ENCODE data around the gene FALEC.

FALEC gene

DNA sequence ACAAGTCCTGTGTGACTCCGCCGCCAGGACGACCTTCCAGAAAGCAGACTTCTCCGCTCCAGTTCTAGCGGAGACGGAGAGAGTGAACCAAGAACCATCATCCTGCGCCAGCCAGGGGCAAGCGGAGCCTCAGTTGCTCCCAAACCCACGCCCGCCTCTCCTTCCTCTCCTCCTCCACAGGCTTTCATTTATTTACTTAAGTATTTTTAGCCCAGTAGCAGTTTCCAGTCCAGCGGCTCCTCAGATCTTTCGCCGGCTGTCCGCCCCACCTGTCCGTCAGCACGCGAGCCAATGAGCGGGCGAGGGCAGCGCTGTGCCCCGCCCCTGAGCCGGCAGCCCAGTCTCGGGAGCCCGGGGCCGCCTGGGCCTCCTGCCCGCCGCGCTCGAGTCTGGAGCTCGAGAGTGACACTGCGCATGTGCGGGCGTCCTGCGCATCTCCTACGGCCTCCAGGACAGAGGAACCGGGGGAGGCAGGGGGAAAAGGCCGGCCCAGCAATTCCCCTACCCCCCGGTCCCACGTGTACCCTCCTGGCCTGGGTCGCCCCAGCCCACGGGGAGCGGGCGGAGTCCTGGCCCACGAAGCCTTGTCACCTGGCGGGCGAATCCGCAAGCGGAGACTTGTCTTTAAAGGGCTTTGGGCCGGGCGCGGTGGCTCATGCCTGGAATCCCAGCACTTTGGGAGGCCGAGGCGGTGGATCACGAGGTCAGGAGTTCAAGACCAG lies at the start of gene FALEC:
FALEC (plus strand) TSS at position 425 of the 722 bp plus-strand sequence.
- FAIRE-seq = no peak

DNA sequence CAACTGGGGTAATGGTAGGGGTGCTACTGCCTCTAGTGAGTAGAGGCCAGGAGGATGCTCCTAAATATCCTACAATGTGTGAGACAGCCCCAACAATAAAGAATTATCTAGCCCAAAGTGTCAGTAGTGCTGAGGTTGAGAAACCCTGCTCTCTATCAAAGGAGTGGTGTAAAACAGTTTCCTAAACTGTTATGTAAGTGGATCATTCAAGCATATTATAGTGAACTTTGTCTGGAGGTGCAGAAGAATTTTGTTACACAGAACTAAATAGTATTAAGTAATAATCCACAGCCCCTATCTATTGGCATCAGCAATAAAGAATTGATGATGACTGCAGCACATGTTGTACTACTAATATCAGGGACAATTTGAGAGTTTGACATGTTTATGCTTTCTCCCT lies 48.6 kb upstream of the FALEC start:
- FAIRE-seq = no peak

DNA sequence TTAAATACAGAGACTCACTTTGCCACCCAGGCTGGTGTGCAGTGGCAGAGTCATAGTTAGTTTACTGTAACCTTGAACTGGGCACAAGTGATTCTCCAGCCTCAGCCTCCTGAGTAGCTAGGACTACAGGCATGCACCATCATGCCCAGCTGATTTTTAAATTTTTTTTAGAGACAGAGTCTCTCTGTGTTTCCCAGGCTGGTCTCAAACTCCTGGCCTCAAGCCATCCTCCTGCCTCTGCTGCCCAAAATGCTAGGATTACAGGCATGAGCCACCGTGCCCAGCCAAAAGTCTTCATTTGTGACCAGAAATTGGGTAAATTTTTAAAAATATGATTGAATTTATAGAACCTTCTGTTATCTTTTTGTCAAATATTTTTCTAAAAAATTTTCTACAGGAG lies 46.3 kb upstream of the FALEC start:
- no peak for FAIRE-seq

DNA sequence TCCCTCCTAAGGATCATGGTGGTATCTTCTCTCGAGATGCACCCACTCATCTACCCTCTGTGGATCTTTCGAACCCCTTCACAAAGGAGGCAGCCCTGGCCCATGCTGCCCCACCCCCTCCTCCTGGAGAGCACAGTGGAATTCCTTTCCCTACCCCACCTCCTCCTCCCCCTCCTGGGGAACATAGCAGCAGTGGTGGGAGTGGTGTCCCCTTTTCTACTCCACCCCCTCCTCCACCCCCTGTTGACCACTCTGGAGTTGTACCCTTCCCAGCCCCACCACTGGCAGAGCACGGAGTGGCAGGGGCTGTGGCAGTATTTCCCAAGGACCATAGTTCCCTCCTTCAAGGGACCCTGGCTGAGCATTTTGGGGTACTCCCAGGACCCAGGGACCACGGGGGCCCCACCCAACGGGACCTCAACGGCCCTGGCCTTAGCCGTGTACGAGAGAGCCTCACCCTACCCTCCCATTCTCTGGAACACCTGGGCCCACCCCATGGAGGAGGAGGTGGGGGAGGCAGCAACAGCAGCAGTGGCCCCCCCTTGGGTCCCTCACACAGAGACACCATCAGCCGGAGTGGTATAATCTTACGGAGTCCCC lies 42.9 kb upstream of the FALEC start:
- no peak for FAIRE-seq

GRCh38 chr1:150473659-150474058 lies 41.9 kb upstream of the FALEC start:
- FAIRE-seq = no peak

GRCh38 chr1:150474869-150475268 lies 40.7 kb upstream of the FALEC start:
- no peak for FAIRE-seq

DNA sequence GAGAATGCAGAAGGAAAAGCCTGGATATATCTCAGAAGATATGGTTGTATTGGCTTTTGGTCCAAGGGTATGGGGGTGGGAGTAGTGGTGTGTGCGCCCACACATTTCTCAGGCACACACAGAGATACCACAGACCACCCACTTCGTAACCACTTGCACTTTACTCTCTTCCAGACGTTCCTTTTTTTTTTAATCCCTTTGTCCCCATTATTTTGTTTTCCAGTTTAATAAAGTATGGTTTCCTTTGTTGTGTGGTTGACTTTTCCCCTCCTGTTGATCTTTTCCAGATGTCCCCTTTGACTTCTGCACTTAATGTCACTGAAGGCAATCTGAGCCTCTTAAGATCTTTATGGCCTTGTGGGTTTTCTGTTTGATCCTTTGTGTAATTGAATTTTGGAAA lies 38.8 kb upstream of the FALEC start:
- FAIRE-seq = no peak

- no peak for FAIRE-seq
Observed at GRCh38 chr1:150477320-150477719, 38.2 kb upstream of the FALEC start.

GRCh38 chr1:150477733-150478132 lies 37.8 kb upstream of the FALEC start:
- no peak for FAIRE-seq

DNA sequence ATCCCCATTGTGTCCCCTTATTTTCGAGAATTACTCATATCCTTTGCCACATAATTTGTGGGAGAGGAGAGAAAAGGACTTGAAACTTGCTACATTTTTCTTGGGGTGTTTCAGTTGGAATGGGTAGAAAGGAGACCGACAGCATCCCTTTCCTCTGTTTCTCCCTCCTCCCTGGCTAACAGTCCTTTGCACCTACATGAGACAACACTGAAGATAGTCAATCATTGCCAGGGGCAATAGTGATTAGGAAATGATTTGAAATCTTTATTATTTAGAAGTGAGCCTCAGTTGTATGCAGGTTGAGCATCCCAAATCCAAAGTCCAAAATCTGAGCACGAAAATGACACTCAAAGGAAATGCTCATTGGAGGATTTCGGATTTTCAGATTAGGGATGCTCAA lies 36.2 kb upstream of the FALEC start:
- FAIRE-seq = no peak

DNA sequence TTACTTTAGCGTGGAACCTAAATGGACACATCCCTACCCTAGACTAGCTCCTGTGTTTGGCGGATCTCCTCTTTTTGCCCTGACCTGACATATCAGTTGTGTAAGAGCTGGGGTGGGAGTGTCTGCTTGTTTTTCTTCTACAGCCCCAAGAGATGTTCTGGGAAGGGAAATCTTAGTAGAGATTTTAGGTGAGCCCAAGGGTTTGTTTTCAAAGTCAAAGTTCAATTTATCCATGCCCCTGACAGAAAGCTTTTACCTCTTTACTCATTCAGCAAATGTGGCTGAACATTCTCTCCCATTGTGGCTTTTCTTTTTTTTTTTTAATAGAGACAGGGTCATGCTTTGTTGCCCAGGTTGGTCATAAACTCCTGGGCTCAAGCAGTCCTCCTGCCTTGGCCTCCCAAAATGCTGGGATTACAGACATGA lies 35.6 kb upstream of the FALEC start:
- no peak for FAIRE-seq

DNA sequence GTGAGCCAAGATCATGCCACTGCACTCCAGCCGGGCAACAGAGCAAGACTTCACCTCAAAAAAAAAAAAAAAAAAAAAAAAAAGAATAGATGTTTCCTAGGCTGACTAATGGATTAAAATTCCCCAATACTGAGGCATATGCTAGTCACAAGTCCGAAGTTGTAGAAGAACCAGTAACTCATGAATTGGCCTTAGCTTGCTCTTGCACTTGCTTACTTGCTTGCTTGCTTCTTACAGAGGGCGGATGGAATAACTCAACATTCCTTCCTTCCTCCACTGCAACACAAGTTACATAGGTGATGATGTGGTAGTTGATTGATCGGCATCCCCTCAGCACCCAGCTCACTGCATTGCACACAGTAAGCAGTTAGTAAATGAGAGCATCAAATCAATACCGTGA lies 31.1 kb upstream of the FALEC start:
- FAIRE-seq = no peak

DNA sequence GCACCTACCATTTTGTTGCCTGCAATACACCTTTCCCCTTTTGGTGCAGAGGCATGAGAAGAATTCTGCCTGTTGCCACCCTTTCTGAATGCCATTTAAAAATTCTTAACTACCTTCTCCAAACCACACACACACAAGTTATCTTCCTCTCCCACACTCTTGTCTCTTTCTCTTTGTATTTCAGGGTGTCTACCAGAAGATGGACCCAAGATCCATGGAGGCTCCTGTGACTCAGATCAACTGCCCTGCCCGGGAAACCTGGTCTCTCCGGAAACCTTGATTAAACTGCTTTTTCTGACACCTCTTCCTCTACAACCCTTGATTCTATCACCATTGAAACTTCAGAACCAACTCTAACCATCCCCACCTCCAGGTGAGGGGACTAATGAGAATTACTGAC lies 30.7 kb upstream of the FALEC start:
- FAIRE-seq = no peak

- FAIRE-seq = no peak
Observed at GRCh38 chr1:150486966-150487762, 28.4 kb upstream of the FALEC start, which contains the start of gene TARS2. Gene TARS2 (plus strand): TSS chr1:150487419. CDS start chr1:150487451, 32 bp downstream.

DNA sequence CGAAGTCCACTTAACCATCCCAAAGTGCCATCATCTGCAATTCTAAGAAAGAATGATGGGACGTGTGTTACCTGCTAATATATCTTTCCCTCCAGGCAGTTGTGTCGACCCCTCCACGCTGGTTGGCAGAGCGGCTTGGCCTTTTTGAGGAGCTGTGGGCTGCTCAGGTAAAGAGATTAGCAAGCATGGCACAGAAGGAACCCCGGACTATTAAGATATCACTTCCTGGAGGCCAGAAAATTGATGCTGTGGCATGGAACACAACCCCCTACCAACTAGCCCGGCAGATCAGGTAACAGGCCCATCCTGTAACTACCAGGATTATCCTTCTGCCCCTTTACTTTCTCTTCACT lies 27.8 kb upstream of the FALEC start:
- FAIRE-seq = no peak

DNA sequence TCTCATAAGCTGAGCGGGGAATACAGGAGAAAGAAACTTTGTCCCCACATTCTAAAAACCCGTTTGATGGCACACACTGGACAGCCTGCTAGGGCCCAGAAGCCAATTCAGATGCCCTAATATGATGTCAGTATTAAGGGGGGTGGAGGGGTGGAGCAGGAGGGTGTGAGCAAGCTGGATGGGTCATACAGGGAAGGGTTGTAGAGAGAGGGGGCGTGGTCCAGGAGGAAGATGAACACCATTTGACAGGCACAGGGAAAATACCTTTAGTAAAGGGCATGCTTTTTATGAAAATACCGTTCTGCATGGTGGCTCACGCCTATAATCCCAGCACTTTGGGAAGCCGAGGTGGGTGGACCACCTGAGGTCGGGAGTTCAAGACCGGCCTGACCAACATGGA lies 22.4 kb upstream of the FALEC start:
- no peak for FAIRE-seq

GRCh38 chr1:150498342-150498741 lies 17.2 kb upstream of the FALEC start:
- no peak for FAIRE-seq

DNA sequence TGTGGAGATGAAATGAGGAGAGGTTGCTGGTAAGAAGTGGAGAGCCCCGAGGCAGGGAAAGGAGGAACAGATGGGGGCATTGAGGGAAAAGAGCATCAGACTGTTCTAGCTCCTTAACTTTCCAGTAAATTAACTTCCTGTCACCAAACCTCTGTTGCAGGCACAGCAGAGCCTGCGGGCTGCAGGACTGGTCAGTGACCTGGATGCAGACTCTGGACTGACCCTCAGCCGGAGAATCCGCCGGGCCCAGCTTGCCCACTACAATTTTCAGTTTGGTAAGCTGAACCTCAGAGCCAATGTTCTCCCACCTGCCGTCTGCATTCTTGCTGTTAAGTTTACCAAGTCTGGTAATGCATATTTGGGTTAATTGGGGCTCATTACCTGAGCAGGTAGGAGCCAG lies 10.1 kb upstream of the FALEC start:
- no peak for FAIRE-seq

DNA sequence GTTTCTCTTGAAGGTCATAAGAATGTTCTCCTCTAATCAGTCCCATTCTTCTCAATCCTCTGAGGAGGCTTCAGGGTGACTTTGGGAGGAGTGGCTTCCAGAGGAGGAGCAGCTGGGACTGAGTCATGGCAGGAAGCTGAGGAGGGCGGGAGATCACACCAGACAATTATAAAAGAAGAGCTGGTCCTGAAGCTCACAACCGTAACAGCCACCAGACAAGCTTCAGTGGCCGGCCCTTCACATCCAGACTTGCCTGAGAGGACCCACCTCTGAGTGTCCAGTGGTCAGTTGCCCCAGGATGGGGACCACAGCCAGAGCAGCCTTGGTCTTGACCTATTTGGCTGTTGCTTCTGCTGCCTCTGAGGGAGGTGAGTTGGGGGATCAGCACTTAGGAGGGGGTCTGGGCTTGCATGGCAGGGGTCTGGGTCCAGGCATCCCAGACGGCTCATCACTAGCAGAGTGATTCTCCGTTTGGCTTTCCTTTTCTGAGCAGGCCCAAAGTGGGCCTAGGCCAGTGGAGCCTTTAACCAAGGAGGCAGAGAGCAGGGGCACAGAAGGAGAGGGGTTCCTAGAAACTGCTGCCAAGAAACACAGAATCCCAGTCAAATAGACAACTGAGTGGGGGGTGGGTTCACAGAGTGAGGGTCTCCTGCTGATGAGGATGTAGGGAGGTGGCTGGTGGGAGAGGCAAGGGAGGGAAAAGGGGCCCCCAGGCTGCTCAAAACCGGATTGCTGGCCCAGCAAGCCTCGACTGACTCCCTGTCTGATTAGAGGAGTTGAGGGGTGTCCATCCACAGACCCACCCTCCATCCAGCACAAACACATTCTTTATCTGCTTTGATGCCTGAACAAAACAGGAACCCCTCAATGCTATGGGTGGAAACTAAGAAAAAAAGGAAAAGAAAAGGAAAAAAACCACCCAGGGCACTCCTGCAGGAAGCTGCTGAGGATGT lies 7.4 kb upstream of the FALEC start, which contains the start of gene ECM1:
ECM1 (plus strand) TSS at position 198 of the 953 bp plus-strand sequence; CDS start at position 299, 101 bp downstream.
- no peak for FAIRE-seq

DNA sequence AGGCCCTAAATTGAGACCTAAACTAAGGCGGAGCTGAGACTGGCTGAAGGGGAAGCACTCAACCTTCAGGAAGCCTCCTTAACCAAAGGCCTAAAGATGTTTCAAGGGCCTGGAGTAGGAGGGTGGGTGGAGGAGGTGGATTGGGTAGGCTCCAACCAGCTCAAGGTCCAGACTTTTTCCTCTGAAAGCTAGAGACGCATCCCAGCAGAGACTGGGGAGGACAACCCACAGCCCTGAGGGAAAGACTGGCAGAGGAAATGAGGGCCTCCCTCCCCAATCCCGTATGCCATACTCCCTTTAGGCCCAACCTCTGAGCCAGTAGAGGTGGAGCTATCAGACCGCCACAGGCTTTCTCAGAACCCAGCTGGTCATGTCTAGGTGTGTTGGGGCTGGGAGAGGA lies 6.6 kb upstream of the FALEC start:
- FAIRE-seq = no peak

DNA sequence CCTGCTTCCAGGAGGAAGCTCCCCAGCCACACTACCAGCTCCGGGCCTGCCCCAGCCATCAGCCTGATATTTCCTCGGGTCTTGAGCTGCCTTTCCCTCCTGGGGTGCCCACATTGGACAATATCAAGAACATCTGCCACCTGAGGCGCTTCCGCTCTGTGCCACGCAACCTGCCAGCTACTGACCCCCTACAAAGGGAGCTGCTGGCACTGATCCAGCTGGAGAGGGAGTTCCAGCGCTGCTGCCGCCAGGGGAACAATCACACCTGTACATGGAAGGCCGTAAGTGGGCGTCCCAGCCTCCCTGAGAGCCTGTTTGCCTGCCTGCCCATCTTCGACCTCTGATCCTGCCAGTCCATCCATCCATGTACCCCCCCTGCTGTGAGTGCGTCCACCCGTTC lies 4.0 kb upstream of the FALEC start:
- FAIRE-seq = no peak

- FAIRE-seq = no peak
Observed at GRCh38 chr1:150511985-150512660, 3.4 kb upstream of the FALEC start.
